ENCODE measurements around the gene AQP5.

Gene AQP5

GRCh38 chr12:49932533-49933130 is 29.0 kb upstream of the AQP5 start:
- no peak for DNase-seq

- no peak for DNase-seq
These were observed 27.9 kb upstream of the AQP5 start for GRCh38 chr12:49933796-49934195.

- no peak for DNase-seq
These were observed 27.2 kb upstream of the AQP5 start for GRCh38 chr12:49934505-49934904.

GRCh38 chr12:49936925-49937324 is 24.7 kb upstream of the AQP5 start:
- no peak for DNase-seq

- DNase-seq, result no peak
These were observed 23.9 kb upstream of the AQP5 start for GRCh38 chr12:49937639-49938300.

- DNase-seq, result no peak
These were observed 22.4 kb upstream of the AQP5 start for GRCh38 chr12:49939307-49939706.

DNA sequence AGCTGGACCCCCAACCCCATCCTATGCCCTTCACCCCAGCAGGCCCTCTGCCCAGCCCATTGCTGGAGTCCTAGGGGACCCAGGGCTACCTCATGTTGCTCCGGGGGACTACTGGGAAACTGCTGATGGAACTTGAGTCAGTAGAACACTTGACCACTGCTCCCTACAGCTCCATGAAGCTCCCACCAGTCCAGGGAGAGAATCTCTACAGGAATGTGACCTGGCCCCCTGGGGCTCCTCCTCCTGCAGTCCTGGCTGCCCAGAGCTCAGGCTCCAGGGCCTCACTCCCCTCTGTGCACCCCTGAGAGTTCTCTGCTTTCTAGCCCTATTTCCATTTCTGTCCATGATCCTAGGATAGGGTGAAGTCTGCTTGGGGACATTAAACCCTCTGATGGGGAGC is 22.0 kb upstream of the AQP5 start:
- DNase-seq, result no peak

- no peak for DNase-seq
These were observed 19.8 kb upstream of the AQP5 start for GRCh38 chr12:49941556-49942511.

GRCh38 chr12:49942512-49942893 is 19.2 kb upstream of the AQP5 start:
- no peak for DNase-seq

DNA sequence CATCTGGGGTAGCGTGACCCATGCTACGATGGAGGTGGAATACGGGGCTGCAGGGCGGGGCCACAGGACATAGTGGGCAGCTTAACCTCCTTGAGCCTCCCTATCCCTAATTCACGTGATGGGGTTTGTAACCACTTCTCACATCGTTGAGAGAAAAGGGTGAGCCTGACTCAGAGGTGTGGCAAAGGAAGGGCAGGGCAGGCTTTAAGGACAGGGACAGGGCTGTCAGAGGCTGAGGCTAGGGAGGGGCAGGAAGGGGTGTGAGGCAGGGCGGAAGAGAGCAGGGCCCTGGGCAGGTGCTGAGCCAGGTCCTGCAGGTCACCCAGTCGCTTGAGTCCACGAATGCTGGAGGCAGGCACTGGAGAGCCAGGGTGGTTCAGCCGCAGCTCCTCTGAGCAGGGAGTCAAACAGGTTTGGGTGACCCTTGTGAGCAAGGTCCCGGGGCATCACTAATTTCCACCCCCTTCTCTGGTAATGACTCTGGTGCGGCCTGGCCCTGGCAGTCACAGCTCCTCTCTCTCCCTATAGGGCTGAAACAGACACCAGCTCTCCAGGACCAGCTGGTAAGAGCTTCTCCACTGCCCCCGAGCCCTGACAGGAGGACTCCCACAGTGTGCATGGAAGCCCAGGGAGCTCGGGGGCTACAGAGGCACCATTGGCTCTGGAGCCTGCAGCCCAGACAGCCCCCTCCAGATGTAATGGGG is 18.6 kb upstream of the AQP5 start:
- no peak for DNase-seq

DNA sequence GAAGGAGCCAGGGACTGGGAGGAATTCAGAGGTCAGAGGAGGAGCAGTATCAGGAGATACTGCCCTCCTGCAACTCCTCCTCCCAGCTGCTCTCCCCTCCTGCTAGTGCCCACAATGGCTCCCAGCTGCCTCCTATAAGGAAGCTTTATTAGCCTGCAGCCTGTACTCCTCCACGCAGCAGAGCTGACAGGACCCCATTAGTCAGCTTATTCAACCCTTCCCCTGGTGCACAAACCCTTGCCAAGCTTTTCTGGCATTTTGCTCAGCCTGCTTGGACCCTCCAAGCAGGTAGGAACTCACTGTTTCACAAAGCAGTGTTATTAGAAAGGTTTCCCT is 18.1 kb upstream of the AQP5 start:
- no peak for DNase-seq

GRCh38 chr12:49944046-49944445 is 17.6 kb upstream of the AQP5 start:
- DNase-seq, result no peak

DNA sequence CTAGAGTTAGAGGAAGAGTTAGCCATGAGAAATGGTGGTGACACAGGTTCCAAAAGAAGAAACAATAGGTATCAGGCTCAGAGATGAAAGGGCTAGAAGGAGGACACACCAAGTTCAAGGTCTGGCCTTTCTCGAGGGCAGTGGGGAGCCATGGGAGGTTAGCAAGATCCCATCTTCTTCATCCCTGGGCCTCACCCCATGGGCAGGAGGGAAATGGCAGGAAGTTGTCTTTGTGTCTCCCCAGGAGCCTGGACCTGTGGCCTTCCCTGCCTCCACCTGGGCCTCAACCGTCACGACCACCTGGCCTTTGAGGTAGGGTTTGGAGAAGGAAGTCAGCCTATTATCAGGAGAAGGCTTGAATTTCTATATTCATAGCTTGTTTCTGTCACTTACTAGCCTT is 17.0 kb upstream of the AQP5 start:
- DNase-seq, result no peak

DNA sequence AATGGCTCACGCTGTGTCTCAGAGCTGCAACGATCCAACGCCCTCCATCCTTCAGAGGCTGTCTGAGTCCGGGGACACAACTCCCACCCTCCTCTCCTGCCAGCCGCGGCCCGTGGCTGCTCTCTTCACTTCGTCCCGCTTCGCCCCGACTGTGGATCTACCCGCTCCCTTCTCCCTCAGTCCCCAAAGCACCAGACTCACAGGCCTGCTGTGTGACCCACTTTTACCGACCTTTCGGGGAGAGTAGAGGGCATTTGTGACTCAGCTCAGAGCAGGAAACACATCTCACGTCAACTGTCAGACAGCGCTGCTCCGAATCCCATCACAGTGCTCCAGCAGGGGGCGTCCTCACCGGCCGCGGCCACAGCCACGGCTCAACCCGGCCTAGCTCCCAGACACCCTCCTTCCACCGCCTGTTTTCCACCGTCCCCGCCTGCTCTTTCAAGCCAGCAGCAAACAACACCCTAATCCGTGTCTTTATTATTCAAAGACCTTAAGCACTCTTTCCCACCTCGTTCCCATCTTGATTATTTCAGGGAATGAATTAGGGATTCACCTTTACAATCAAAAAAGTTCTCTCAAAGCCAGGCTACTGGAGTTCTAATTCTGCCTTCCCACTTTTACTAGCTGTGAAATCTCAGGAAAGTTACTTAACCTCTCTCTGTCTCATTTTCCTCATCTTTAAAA is 16.1 kb upstream of the AQP5 start:
- peak; percentile 71 for DNase-seq

GRCh38 chr12:49946086-49946485 is 15.6 kb upstream of the AQP5 start:
- DNase-seq, result no peak

- no peak for DNase-seq
These were observed 15.2 kb upstream of the AQP5 start for GRCh38 chr12:49946497-49946896.

- DNase-seq, result no peak
These were observed 14.0 kb upstream of the AQP5 start for GRCh38 chr12:49947593-49948226.

- no peak for DNase-seq
These were observed 12.5 kb upstream of the AQP5 start for GRCh38 chr12:49948866-49949845.

DNA sequence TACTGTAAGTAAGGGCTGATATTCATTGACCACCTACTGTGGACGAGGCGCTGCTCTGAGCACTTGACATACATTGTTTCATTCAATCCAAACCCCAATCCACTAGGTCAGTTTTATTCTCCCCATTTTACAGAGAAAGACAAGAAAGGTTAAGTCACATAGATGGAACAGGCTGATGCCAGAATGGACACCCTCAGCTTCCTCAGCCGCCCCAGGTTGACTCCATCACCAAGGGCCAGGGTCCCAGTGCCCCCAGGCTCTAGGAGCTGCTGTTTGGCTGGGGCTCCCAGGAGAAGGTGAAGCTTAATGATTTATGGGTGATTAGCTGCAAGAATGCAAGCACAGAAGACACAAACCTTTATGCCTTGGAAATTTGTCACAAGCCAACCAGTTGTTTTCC is 11.8 kb upstream of the AQP5 start:
- DNase-seq, result no peak

- no peak for DNase-seq
These were observed 11.1 kb upstream of the AQP5 start, which contains the start of gene AQP2 for GRCh38 chr12:49950273-49951251. AQP2 (plus strand) TSS chr12:49950737; CDS start chr12:49950831, 94 bp downstream.

All from hematopoietic multipotent progenitor cell treated with erythropoietin and hydrocortisone succinate and interleukin-3 and kit ligand, for 8 days (in vitro differentiated cells).